Natural killer cell (primary cell): ENCODE results near the gene KRTAP20-3. TPM values are rescaled to one million over a fixed set of nuclear protein-coding genes. Genes with fewer than 3 reads are reported as not detected.

Source experiments
- ATAC-seq, 3 donors: fragments of 150-1000 bp in 2 of 3; fragments of 200-7000 bp in 1 of 3; cut with Tn5 transposase; 1 replicate in 1 of 3; 2 replicates in 2 of 3; pipeline ENCODE4 v1.10.0; 2021; ENCODE audit warnings: mild to moderate bottlenecking in 2 of 3, moderate library complexity in 2 of 3
- DNase-seq, 2 donors: peaks; one replicate each; pipeline versions ENCODE4 v3.0.0 to v3.0.0-alpha.2; 2013 to 2021; ENCODE audit warnings: mixed read lengths in 1 of 2
- H3K27ac ChIP-seq: one replicate; pipeline ENCODE4 v1.5.1; 2013; ENCODE audit warnings: mild to moderate bottlenecking, low read length
- H3K27me3 ChIP-seq: one replicate; pipeline ENCODE4 v1.6.1; 2013; ENCODE audit warnings: low read length; ENCODE audit not compliant: control insufficient read depth, insufficient read depth
- H3K36me3 ChIP-seq: one replicate; pipeline ENCODE4 v1.6.1; 2013; ENCODE audit warnings: low read length; ENCODE audit not compliant: control insufficient read depth, insufficient read depth
- H3K4me1 ChIP-seq: one replicate; pipeline ENCODE4 v1.6.1; 2013; ENCODE audit warnings: low read length; ENCODE audit not compliant: control insufficient read depth, insufficient read depth
- H3K4me3 ChIP-seq: one replicate; pipeline ENCODE4 v1.5.1; 2013; ENCODE audit warnings: low read length
- H3K9me3 ChIP-seq: one replicate; pipeline ENCODE4 v1.6.1; 2013; ENCODE audit warnings: low read length; ENCODE audit not compliant: control insufficient read depth, insufficient read depth
- H3K27ac Mint-ChIP-seq, 2 donors: one replicate each; pipeline ENCODE4 v1.8.0; 2022; ENCODE audit warnings: mild to moderate bottlenecking in 2 of 2, mixed read lengths in 2 of 2, moderate library complexity in 1 of 2
- H3K27me3 Mint-ChIP-seq, 2 donors: one replicate each; pipeline ENCODE4 v1.8.0; 2022; ENCODE audit warnings: low read depth in 2 of 2, mixed read lengths in 2 of 2
- H3K36me3 Mint-ChIP-seq: one replicate; pipeline ENCODE4 v1.8.0; 2022; ENCODE audit warnings: mixed read lengths
- H3K4me1 Mint-ChIP-seq, 2 donors: one replicate each; pipeline ENCODE4 v1.8.0; 2022; ENCODE audit warnings: mixed read lengths in 2 of 2
- H3K4me3 Mint-ChIP-seq: one replicate; pipeline ENCODE4 v1.8.0; 2022; ENCODE audit warnings: mild to moderate bottlenecking, moderate library complexity, mixed read lengths
- H3K9me3 Mint-ChIP-seq, 2 donors: one replicate each; pipeline ENCODE4 v1.8.0; 2022; ENCODE audit warnings: mixed read lengths in 2 of 2
- WGBS: methylation state at CpG from one replicate; pipeline ENCODE4 v1.1.7; 2013; ENCODE audit warnings: missing lambda C conversion rate; ENCODE audit not compliant: insufficient coverage; 5-methylcytosine and 5-hydroxymethylcytosine counted together
- intact Hi-C: fragments of 100-400 bp; cut with micrococcal nuclease; formaldehyde crosslinking; loops from one replicate; pipeline ENCODE4 v1.14.2; 2022
- total RNA-seq, 4 donors: library from RNA; stranded (reverse); fragments of 120-200 nt in 1 of 4; gene quantifications; one replicate each; pipeline versions ENCODE4 v1.2.3 to v1.2.4, GENCODE V29; 2013 to 2022
- TF ChIP-seq, protein P1 (sequence below): fragments of 200-600 bp; IDR thresholded peaks from one replicate; pipeline ENCODE4 v1.8.0; 2022; ENCODE audit warnings: antibody characterized with exemption

Gene KRTAP20-3
- total RNA-seq, 3 donors from 2014 or later (not counting 1 experiment from before 2014, with no cell fraction given): not detected

DNA sequence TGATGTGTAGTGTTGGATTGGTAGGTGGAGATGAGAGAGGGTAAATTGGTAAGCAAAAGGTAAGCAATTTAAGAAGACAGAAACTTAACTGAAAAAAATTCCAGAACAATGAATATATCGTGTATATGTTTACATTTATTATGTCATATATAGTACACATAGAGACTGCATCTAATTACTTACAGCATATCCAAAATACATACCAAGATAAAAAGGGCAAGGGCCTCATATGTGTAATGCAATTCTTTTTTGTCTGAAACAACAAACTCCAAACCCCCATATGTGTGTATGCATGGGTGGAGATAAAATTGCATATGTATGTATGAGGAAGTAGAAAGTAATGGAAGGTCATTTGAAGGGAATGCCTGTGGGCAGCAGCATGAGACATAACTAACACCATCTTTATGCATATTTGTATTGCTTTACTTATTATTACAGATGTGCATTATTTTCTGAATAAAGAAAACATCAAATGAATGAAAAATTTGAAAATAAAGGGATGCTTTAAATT, 4.3 kb downstream of the KRTAP20-3 start:
- Mint-ChIP-seq H3K9me3 (peaks cover 18 to 22% of the 10 kb centered on the region in 2 donors), H3K4me1 (no peaks in the 10 kb centered on the region), H3K4me3 (no peak overlapping the region), H3K27ac (no peak overlapping the region), H3K36me3 (no peaks in the 10 kb centered on the region), H3K27me3 (no peaks in the 10 kb centered on the region)
- no peak for DNase-seq
- Histone ChIP-seq H3K27me3 (no peaks in the 10 kb centered on the region), H3K27ac (no peak overlapping the region), H3K36me3 (no peaks in the 10 kb centered on the region), H3K4me1 (no peaks in the 10 kb centered on the region), H3K4me3 (no peak overlapping the region), H3K9me3 (no peaks in the 10 kb centered on the region)
- ATAC-seq: no peak
- TF ChIP-seq, protein P1, sequence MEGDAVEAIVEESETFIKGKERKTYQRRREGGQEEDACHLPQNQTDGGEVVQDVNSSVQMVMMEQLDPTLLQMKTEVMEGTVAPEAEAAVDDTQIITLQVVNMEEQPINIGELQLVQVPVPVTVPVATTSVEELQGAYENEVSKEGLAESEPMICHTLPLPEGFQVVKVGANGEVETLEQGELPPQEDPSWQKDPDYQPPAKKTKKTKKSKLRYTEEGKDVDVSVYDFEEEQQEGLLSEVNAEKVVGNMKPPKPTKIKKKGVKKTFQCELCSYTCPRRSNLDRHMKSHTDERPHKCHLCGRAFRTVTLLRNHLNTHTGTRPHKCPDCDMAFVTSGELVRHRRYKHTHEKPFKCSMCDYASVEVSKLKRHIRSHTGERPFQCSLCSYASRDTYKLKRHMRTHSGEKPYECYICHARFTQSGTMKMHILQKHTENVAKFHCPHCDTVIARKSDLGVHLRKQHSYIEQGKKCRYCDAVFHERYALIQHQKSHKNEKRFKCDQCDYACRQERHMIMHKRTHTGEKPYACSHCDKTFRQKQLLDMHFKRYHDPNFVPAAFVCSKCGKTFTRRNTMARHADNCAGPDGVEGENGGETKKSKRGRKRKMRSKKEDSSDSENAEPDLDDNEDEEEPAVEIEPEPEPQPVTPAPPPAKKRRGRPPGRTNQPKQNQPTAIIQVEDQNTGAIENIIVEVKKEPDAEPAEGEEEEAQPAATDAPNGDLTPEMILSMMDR: no peak
- WGBS: no CpG with 5 or more reads among the region's 1 CpG
- intact Hi-C loops: no loop called here

DNA sequence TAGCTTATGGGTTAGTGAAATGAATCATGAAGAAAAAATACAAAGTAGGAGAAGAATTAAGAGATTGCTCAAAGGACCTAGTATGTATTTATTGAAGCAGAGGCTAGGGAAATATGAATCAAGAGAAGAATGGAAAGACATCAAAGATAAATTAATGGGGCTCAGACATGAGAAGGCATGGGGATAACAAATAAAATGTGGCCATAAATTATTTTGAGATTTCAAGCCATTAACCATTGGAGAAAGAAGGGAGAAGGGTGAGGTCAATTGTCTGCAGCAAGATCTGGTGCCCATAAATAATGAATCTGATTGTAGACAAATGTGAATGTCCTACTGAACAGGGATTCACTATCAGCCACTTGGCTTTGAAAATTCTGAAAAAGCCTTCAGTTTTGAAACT, 10.2 kb downstream of the KRTAP20-3 start:
- H3K9me3 Mint-ChIP-seq: peaks cover 15 to 16% of the 10 kb centered on the region in 2 donors
- Histone ChIP-seq H3K27ac (no peak overlapping the region), H3K27me3 (no peaks in the 10 kb centered on the region), H3K4me3 (no peak overlapping the region), H3K4me1 (no peaks in the 10 kb centered on the region), H3K36me3 (no peaks in the 10 kb centered on the region), H3K9me3 (no peaks in the 10 kb centered on the region)
- TF ChIP-seq, protein P1: no peak
- H3K4me3 Mint-ChIP-seq: no peak overlapping the region
- DNase-seq: no peak
- H3K4me1 Mint-ChIP-seq: no peaks in the 10 kb centered on the region
- intact Hi-C loops: no loop called here
- no peaks in the 10 kb centered on the region for H3K27me3 Mint-ChIP-seq
- no peak for ATAC-seq
- H3K27ac Mint-ChIP-seq: no peak overlapping the region
- no peaks in the 10 kb centered on the region for H3K36me3 Mint-ChIP-seq

DNA sequence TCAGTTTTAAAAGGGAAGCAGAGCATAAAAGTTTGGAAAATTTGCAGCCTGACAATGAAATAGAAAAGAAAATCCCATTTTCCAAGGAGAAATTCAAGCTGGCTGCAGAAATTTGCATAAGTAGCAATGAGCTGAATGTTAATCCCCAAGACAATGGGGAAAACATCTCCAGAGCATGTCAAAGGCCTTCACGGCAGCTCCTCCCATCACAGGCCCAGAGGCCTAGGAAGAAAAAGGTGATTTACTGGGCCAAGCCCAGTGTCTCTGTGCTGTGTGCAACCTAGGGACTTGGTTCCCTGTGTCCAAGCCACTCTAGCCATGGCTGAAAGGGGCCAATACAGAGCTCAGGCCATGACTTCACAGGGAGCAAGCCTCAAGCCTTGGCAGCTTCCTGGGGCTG, 26.1 kb downstream of the KRTAP20-3 start:
- Histone ChIP-seq H3K9me3 (peaks cover 5% of the 10 kb centered on the region), H3K36me3 (no peaks in the 10 kb centered on the region), H3K4me1 (no peaks in the 10 kb centered on the region), H3K27me3 (no peaks in the 10 kb centered on the region), H3K27ac (no peak overlapping the region), H3K4me3 (no peak overlapping the region)
- ATAC-seq (no peak), DNase-seq (no peak)
- H3K4me3 Mint-ChIP-seq: no peak overlapping the region
- H3K27ac Mint-ChIP-seq: no peak overlapping the region
- 89% methylated on average over 1 of the region's 1 CpG for WGBS
- H3K27me3 Mint-ChIP-seq: no peaks in the 10 kb centered on the region
- H3K9me3 Mint-ChIP-seq: peaks cover 12 to 18% of the 10 kb centered on the region in 2 donors
- intact Hi-C loops: no loop called here
- no peaks in the 10 kb centered on the region for H3K4me1 Mint-ChIP-seq
- TF ChIP-seq, protein P1: no peak
- H3K36me3 Mint-ChIP-seq: no peaks in the 10 kb centered on the region

- Mint-ChIP-seq H3K4me1 (no peaks in the 10 kb centered on the region), H3K27ac (no peak overlapping the region), H3K9me3 (peaks cover 18 to 21% of the 10 kb centered on the region in 2 donors), H3K27me3 (no peaks in the 10 kb centered on the region), H3K4me3 (no peak overlapping the region), H3K36me3 (no peaks in the 10 kb centered on the region)
- no peak overlapping the region for H3K4me3 ChIP-seq
- H3K27ac ChIP-seq: no peak overlapping the region
- intact Hi-C loops: no loop called here
- peaks cover 5% of the 10 kb centered on the region for H3K9me3 ChIP-seq
- no peaks in the 10 kb centered on the region for H3K36me3 ChIP-seq
- ATAC-seq (no peak), DNase-seq (no peak)
- TF ChIP-seq, protein P1: no peak
- WGBS: 79% methylated on average over 1 of the region's 2 CpGs
- H3K27me3 ChIP-seq: no peaks in the 10 kb centered on the region
- no peaks in the 10 kb centered on the region for H3K4me1 ChIP-seq
Measured at GRCh38 chr21:30672985-30673650, 30.5 kb downstream of the KRTAP20-3 start.
